GM10248 (cell line): ENCODE measurements around the gene UBR4.

Experiments used
- CTCF ChIA-PET: fragments of 300-600 bp; sonication (Branson Sonifier 250); formaldehyde crosslinking; extraction: SDS; loops from one replicate; lab custom pipeline; 2021; ENCODE audit warnings: antibody characterized with exemption; lab: Yijun Ruan, JAX
- POLR2A ChIA-PET: fragments of 350-650 bp; sonication (Branson Sonifier 250); formaldehyde crosslinking; extraction: SDS; loops from one replicate; lab custom pipeline; 2020; ENCODE audit warnings: antibody characterized with exemption; lab: Yijun Ruan, JAX
- DNase-seq: peaks from one replicate; pipeline ENCODE4 v3.0.0; 2012; ENCODE audit errors: extremely low spot score
- CTCF ChIP-seq: IDR thresholded peaks from 2 replicates; pipeline ENCODE4 v1.5.1; 2012; ENCODE audit warnings: mild to moderate bottlenecking, low read depth; ENCODE audit errors: extremely low read depth, missing control alignments, control extremely low read depth

Gene UBR4

GRCh38 chr1:19177811-19178210 lies 32.3 kb downstream of the UBR4 start:
- no peak for DNase-seq
- ChIA-PET CTCF (interaction anchor here (0.5 to 1.4 kb wide), 2 partner anchors 11 to 54 kb away, joined by 3 to 5 read pairs; no protein-coding TSS in a partner anchor), POLR2A (no interaction called here)
- no peak for TF ChIP-seq CTCF

GRCh38 chr1:19169642-19170041 lies 40.4 kb downstream of the UBR4 start:
- peak; percentile 81 for DNase-seq
- ChIA-PET POLR2A (no interaction called here), CTCF (interaction anchor here (1.0 to 1.3 kb wide), 2 partner anchors 10 to 29 kb away, joined by 3 read pairs; no protein-coding TSS in a partner anchor)
- TF ChIP-seq CTCF: no peak

- CTCF ChIA-PET: interaction anchor here (1.1 to 2.2 kb wide), 5 partner anchors 11 to 29 kb away, joined by 3 to 5 read pairs (median 3); no protein-coding TSS in a partner anchor
- no peak for TF ChIP-seq CTCF
- no peak for DNase-seq
- POLR2A ChIA-PET: no interaction called here
Measured at GRCh38 chr1:19167140-19167539, 42.9 kb downstream of the UBR4 start.

- POLR2A ChIA-PET: no interaction called here
- no peak for TF ChIP-seq CTCF
- CTCF ChIA-PET: interaction anchor here (1.0 to 2.6 kb wide), 11 partner anchors 10 to 75 kb away, joined by 3 to 7 read pairs (median 5); no protein-coding TSS in a partner anchor
- DNase-seq: no peak
Measured at GRCh38 chr1:19166066-19166465, 44.0 kb downstream of the UBR4 start.

- ChIA-PET POLR2A (no interaction called here), CTCF (interaction anchor here (1.0 to 2.6 kb wide), 9 partner anchors 9 to 75 kb away, joined by 3 to 7 read pairs (median 5); no protein-coding TSS in a partner anchor)
Measured at GRCh38 chr1:19165501-19165900, 44.6 kb downstream of the UBR4 start.

GRCh38 chr1:19164274-19165015 lies 45.6 kb downstream of the UBR4 start:
- ChIA-PET POLR2A (no interaction called here), CTCF (interaction anchor here (1.3 to 2.7 kb wide), 5 partner anchors 11 to 59 kb away, joined by 3 to 13 read pairs (median 6); no protein-coding TSS in a partner anchor)
- no peak for TF ChIP-seq CTCF
- no peak for DNase-seq

More at GRCh38 chr1:19165501-19165900, 44.6 kb downstream of the UBR4 start:
- DNase-seq: no peak
- no peak for TF ChIP-seq CTCF
